NK-92 treated with Interleukin-12 subunit alpha and Interleukin-12 subunit beta, amount 100 ng/mL, for 24 hours (cell line): ENCODE results near the gene KCNH5.

Experiments
- DNase-seq: peaks from one replicate; lab custom pipeline; 2025; lab: John Stamatoyannopoulos, UW

KCNH5 gene

GRCh38 chr14:62739647-62740046 is 305.6 kb downstream of the KCNH5 start:
- no peak for DNase-seq

- DNase-seq = no peak
Observed at GRCh38 chr14:62736048-62737043, 308.9 kb downstream of the KCNH5 start.

GRCh38 chr14:62734831-62735230 is 310.4 kb downstream of the KCNH5 start:
- no peak for DNase-seq

GRCh38 chr14:62722406-62722805 is 322.9 kb downstream of the KCNH5 start:
- no peak for DNase-seq

- DNase-seq = no peak
Observed at GRCh38 chr14:62718629-62719028, 326.6 kb downstream of the KCNH5 start.

GRCh38 chr14:62711351-62712023 is 333.8 kb downstream of the KCNH5 start:
- DNase-seq = no peak

GRCh38 chr14:62710811-62711210 is 334.4 kb downstream of the KCNH5 start:
- DNase-seq = no peak

- DNase-seq = no peak
Observed at GRCh38 chr14:62709773-62710172, 335.5 kb downstream of the KCNH5 start.

GRCh38 chr14:62706217-62706616 is 339.0 kb downstream of the KCNH5 start:
- no peak for DNase-seq

GRCh38 chr14:62697461-62697860 is 347.8 kb downstream of the KCNH5 start:
- DNase-seq = no peak

GRCh38 chr14:62696929-62697328 is 348.3 kb downstream of the KCNH5 start:
- no peak for DNase-seq

- DNase-seq = no peak
Observed at GRCh38 chr14:62696331-62696924, 348.8 kb downstream of the KCNH5 start.

GRCh38 chr14:62694075-62694474 is 351.2 kb downstream of the KCNH5 start:
- no peak for DNase-seq

- DNase-seq = no peak
Observed at GRCh38 chr14:62692490-62693106, 352.7 kb downstream of the KCNH5 start.

GRCh38 chr14:62691647-62692489 is 353.4 kb downstream of the KCNH5 start:
- no peak for DNase-seq

GRCh38 chr14:62689733-62690132 is 355.5 kb downstream of the KCNH5 start:
- DNase-seq = no peak

GRCh38 chr14:62687818-62688217 is 357.4 kb downstream of the KCNH5 start:
- DNase-seq = no peak

GRCh38 chr14:62684376-62684775 is 360.9 kb downstream of the KCNH5 start:
- no peak for DNase-seq

- DNase-seq = no peak
Observed at GRCh38 chr14:62682208-62682607, 363.1 kb downstream of the KCNH5 start.

GRCh38 chr14:62674563-62675237 is 370.6 kb downstream of the KCNH5 start:
- no peak for DNase-seq
